HCT116 (cell line): ENCODE measurements around the gene LORICRIN.

Source experiments
- CEBPB ChIP-seq: IDR thresholded peaks from 2 replicates; pipeline ENCODE4 v1.6.1; 2012; ENCODE audit warnings: low read depth
- CTCF ChIP-seq, 3 experiments: fragments of 200-600 bp in 1 of 3; sonication (generic) in 1 of 3; IDR thresholded peaks in 2 of 3; conservative IDR thresholded peaks in 1 of 3; 2 replicates each; pipeline ENCODE4 v1.5.1; 2012 to 2017; ENCODE audit warnings: low read depth in 2 of 3, low read length in 2 of 3, antibody characterized with exemption in 1 of 3, borderline replicate concordance in 1 of 3, control low read depth in 1 of 3, mild to moderate bottlenecking in 1 of 3, mixed read lengths in 1 of 3, mixed run types in 1 of 3, moderate library complexity in 1 of 3; ENCODE audit not compliant: insufficient read depth in 1 of 3
- POLR2A ChIP-seq: IDR thresholded peaks from 2 replicates; pipeline ENCODE4 v1.7.0; 2011; ENCODE audit warnings: borderline replicate concordance; ENCODE audit not compliant: insufficient read depth, insufficient read length; ENCODE audit errors: extremely low read depth
- POLR2AphosphoS5 ChIP-seq: IDR thresholded peaks from 2 replicates; pipeline ENCODE4 v1.6.1; 2011; ENCODE audit warnings: mild to moderate bottlenecking, low read depth, low read length, moderate library complexity
- YY1 ChIP-seq: IDR thresholded peaks from 2 replicates; pipeline ENCODE4 v1.6.1; 2011; ENCODE audit warnings: low read length, low read depth, moderate library complexity, mild to moderate bottlenecking; ENCODE audit not compliant: insufficient replicate concordance; ENCODE audit errors: extremely low read depth

- no peak for TF ChIP-seq POLR2AphosphoS5
- TF ChIP-seq YY1: no peak
- TF ChIP-seq POLR2A: no peak
- no peak for TF ChIP-seq CEBPB
- no peak for TF ChIP-seq CTCF (IDR thresholded peaks at IDR 0.05 in 2 of 3, conservative IDR thresholded peaks at IDR 0.05 in 1 of 3; ENCODE audit: borderline replicate concordance in 1 of 3, insufficient read depth in 1 of 3, low read depth in 2 of 3, low read length in 2 of 3)
Measured at GRCh38 chr1:153217744-153218416, 41.6 kb upstream of the LORICRIN start.
